ENCODE data around the gene STAG1.
"Not testable (repeated sequence)": the region's sequence is repeated elsewhere in the genome, so short reads cannot be mapped to it uniquely, and the experiment has no call there.

STAG1 gene

GRCh38 chr3:136675150-136675858 is 76.9 kb downstream of the STAG1 start:
- Histone ChIP-seq H3K4me1 (ENCODE audit: control insufficient read depth, insufficient read depth, low read length) (no peaks in the 10 kb centered on the region), H3K9ac (ENCODE audit: low read length in 2 of 2) (no peak overlapping the region), H3K36me3 (ENCODE audit: control insufficient read depth in 2 of 2, insufficient read depth in 2 of 2, low read length in 2 of 2) (no peaks in the 10 kb centered on the region), H3K4me3 (ENCODE audit: low read length in 2 of 2) (no peak overlapping the region), H3K27me3 (ENCODE audit: control insufficient read depth in 1 of 2, insufficient read depth in 2 of 2, low read length in 2 of 2) (no peaks in the 10 kb centered on the region), H3K27ac (ENCODE audit: low read length) (no peak overlapping the region), H3K9me3 (ENCODE audit: control insufficient read depth in 2 of 2, low read length in 2 of 2) (no peaks in the 10 kb centered on the region)

- no peak overlapping the region for H3K9ac ChIP-seq (ENCODE audit: low read length in 2 of 2)
- H3K36me3 ChIP-seq (ENCODE audit: control insufficient read depth in 2 of 2, insufficient read depth in 2 of 2, low read length in 2 of 2): no peaks in the 10 kb centered on the region
- H3K4me1 ChIP-seq (ENCODE audit: control insufficient read depth, insufficient read depth, low read length): no peaks in the 10 kb centered on the region
- H3K9me3 ChIP-seq (ENCODE audit: control insufficient read depth in 2 of 2, low read length in 2 of 2): no peaks in the 10 kb centered on the region
- no peaks in the 10 kb centered on the region for H3K27me3 ChIP-seq (ENCODE audit: control insufficient read depth in 1 of 2, insufficient read depth in 2 of 2, low read length in 2 of 2)
- no peak overlapping the region for H3K4me3 ChIP-seq (ENCODE audit: low read length in 2 of 2)
- H3K27ac ChIP-seq (ENCODE audit: low read length): no peak overlapping the region
Measured at GRCh38 chr3:136672457-136672856, 79.7 kb downstream of the STAG1 start.

DNA sequence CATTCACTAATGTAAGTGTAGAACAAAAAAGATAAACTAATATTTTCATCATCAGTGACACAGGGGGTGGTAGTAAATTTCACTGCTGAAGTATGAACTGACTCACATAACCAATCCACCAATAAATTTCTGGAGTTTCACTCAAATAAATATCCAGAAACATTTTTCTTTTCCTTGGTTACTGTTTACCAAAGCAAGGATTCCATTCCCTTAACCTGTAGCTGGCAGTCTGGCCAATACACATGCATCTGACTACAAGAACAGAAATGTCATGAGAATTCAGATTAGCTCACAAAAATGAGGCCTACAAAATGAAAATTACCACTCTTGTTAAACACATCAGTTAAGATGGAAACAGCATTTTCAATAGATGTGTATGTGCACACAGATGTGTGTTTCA is 80.3 kb downstream of the STAG1 start:
- no peaks in the 10 kb centered on the region for H3K36me3 ChIP-seq (ENCODE audit: control insufficient read depth in 2 of 2, insufficient read depth in 2 of 2, low read length in 2 of 2)
- no peak overlapping the region for H3K27ac ChIP-seq (ENCODE audit: low read length)
- H3K4me3 ChIP-seq (ENCODE audit: low read length in 2 of 2): no peak overlapping the region
- no peaks in the 10 kb centered on the region for H3K9me3 ChIP-seq (ENCODE audit: control insufficient read depth in 2 of 2, low read length in 2 of 2)
- H3K27me3 ChIP-seq (ENCODE audit: control insufficient read depth in 1 of 2, insufficient read depth in 2 of 2, low read length in 2 of 2): no peaks in the 10 kb centered on the region
- H3K4me1 ChIP-seq (ENCODE audit: control insufficient read depth, insufficient read depth, low read length): no peaks in the 10 kb centered on the region
- H3K9ac ChIP-seq (ENCODE audit: low read length in 2 of 2): no peak overlapping the region

- H3K9me3 ChIP-seq (ENCODE audit: control insufficient read depth in 2 of 2, low read length in 2 of 2): no peaks in the 10 kb centered on the region
- H3K9ac ChIP-seq (ENCODE audit: low read length in 2 of 2): no peak overlapping the region
- H3K36me3 ChIP-seq (ENCODE audit: control insufficient read depth in 2 of 2, insufficient read depth in 2 of 2, low read length in 2 of 2): no peaks in the 10 kb centered on the region
- H3K27me3 ChIP-seq (ENCODE audit: control insufficient read depth in 1 of 2, insufficient read depth in 2 of 2, low read length in 2 of 2): no peaks in the 10 kb centered on the region
- no peaks in the 10 kb centered on the region for H3K4me1 ChIP-seq (ENCODE audit: control insufficient read depth, insufficient read depth, low read length)
- no peak overlapping the region for H3K27ac ChIP-seq (ENCODE audit: low read length)
- no peak overlapping the region for H3K4me3 ChIP-seq (ENCODE audit: low read length in 2 of 2)
Measured at GRCh38 chr3:136670166-136670565, 82.0 kb downstream of the STAG1 start.

- H3K27ac ChIP-seq (ENCODE audit: low read length): no peak overlapping the region
- H3K27me3 ChIP-seq (ENCODE audit: control insufficient read depth in 1 of 2, insufficient read depth in 2 of 2, low read length in 2 of 2): no peaks in the 10 kb centered on the region
- H3K36me3 ChIP-seq (ENCODE audit: control insufficient read depth in 2 of 2, insufficient read depth in 2 of 2, low read length in 2 of 2): no peaks in the 10 kb centered on the region
- no peaks in the 10 kb centered on the region for H3K9me3 ChIP-seq (ENCODE audit: control insufficient read depth in 2 of 2, low read length in 2 of 2)
- no peaks in the 10 kb centered on the region for H3K4me1 ChIP-seq (ENCODE audit: control insufficient read depth, insufficient read depth, low read length)
- no peak overlapping the region for H3K9ac ChIP-seq (ENCODE audit: low read length in 2 of 2)
- no peak overlapping the region for H3K4me3 ChIP-seq (ENCODE audit: low read length in 2 of 2)
Measured at GRCh38 chr3:136667081-136667480, 85.1 kb downstream of the STAG1 start.

DNA sequence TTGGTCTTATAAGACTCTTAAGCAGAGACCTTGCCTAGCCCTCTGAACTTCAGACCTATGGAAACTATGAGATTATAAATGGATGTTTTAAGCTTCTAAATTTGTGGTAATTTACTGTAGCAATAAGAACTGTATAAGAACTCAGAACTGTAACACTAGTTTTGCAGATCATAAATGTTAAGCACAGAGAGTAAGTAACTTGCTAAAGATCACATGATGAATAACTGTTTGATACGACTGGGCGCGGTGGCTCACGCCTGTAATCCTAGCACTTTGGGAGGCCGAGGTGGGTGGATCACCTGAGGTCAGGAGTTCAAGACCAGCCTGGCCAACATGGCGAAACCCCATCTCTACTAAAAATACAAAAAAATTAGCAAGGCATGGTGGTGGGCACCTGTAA is 85.9 kb downstream of the STAG1 start:
- not testable (repeated sequence) for H3K27me3 ChIP-seq (ENCODE audit: control insufficient read depth in 1 of 2, insufficient read depth in 2 of 2, low read length in 2 of 2); H3K4me1 ChIP-seq (ENCODE audit: control insufficient read depth, insufficient read depth, low read length); H3K27ac ChIP-seq (ENCODE audit: low read length); H3K4me3 ChIP-seq (ENCODE audit: low read length in 2 of 2); H3K36me3 ChIP-seq (ENCODE audit: control insufficient read depth in 2 of 2, insufficient read depth in 2 of 2, low read length in 2 of 2); H3K9me3 ChIP-seq (ENCODE audit: control insufficient read depth in 2 of 2, low read length in 2 of 2); H3K9ac ChIP-seq (ENCODE audit: low read length in 2 of 2)

DNA sequence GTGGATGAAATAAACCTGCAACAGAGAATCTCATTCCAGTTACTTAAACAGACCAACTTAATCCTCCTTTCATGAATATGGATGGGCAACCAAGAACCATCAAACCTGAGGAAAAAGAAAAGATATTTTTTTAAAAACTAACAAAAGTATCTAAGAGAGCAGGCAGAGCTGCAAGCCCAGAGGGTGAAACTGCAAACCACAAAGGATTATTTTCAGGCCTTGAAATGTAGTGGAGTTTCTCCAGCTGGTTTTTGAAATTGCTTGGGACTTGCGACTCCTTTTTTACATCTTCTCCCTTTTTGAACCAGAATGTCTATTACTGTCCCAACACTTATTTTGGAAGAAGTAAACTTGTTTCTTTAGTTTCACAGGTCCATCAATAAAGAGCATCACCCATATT is 87.4 kb downstream of the STAG1 start:
- H3K9me3 ChIP-seq (ENCODE audit: control insufficient read depth in 2 of 2, low read length in 2 of 2): no peaks in the 10 kb centered on the region
- no peaks in the 10 kb centered on the region for H3K36me3 ChIP-seq (ENCODE audit: control insufficient read depth in 2 of 2, insufficient read depth in 2 of 2, low read length in 2 of 2)
- no peak overlapping the region for H3K9ac ChIP-seq (ENCODE audit: low read length in 2 of 2)
- H3K27me3 ChIP-seq (ENCODE audit: control insufficient read depth in 1 of 2, insufficient read depth in 2 of 2, low read length in 2 of 2): no peaks in the 10 kb centered on the region
- no peak overlapping the region for H3K27ac ChIP-seq (ENCODE audit: low read length)
- no peaks in the 10 kb centered on the region for H3K4me1 ChIP-seq (ENCODE audit: control insufficient read depth, insufficient read depth, low read length)
- no peak overlapping the region for H3K4me3 ChIP-seq (ENCODE audit: low read length in 2 of 2)

GRCh38 chr3:136661282-136661681 is 90.9 kb downstream of the STAG1 start:
- H3K9ac ChIP-seq (ENCODE audit: low read length in 2 of 2): no peak overlapping the region
- no peaks in the 10 kb centered on the region for H3K27me3 ChIP-seq (ENCODE audit: control insufficient read depth in 1 of 2, insufficient read depth in 2 of 2, low read length in 2 of 2)
- H3K27ac ChIP-seq (ENCODE audit: low read length): no peak overlapping the region
- H3K36me3 ChIP-seq (ENCODE audit: control insufficient read depth in 2 of 2, insufficient read depth in 2 of 2, low read length in 2 of 2): no peaks in the 10 kb centered on the region
- no peaks in the 10 kb centered on the region for H3K4me1 ChIP-seq (ENCODE audit: control insufficient read depth, insufficient read depth, low read length)
- no peak overlapping the region for H3K4me3 ChIP-seq (ENCODE audit: low read length in 2 of 2)
- no peaks in the 10 kb centered on the region for H3K9me3 ChIP-seq (ENCODE audit: control insufficient read depth in 2 of 2, low read length in 2 of 2)

DNA sequence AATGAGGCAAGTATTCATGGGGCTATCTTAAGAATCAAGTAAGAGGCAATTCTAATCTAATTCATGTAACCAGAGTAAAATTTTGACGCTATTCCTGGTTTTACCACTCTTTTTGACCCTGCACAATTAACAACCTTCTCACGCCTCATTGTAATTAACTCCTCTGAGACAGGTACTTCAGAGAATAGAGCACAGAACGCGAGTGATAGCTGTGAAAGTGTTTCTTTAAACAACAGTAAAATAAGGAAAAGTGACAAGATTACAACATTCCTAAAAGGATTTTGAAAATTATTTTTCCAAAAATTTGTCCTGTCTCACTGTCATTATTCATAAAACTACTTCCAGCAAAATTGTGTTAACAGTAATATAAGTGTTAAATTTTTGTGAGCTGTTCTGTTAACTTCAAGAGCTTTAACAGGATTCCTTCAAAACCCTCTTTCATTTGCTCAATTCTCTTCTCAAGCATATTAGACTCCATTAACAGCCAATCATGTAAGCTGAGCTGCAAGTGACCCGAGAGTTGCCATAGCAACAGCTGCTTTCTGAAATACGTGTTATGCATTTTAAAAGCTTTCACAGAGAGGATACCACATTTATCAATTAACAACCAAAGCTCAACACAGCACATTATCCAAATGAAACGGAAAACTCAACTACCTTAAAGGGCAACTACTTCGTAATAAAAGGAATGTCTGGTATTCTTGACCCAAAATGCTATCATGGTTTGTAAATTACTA is 93.1 kb downstream of the STAG1 start:
- H3K4me1 ChIP-seq (ENCODE audit: control insufficient read depth, insufficient read depth, low read length): no peaks in the 10 kb centered on the region
- no peak overlapping the region for H3K9ac ChIP-seq (ENCODE audit: low read length in 2 of 2)
- H3K9me3 ChIP-seq (ENCODE audit: control insufficient read depth in 2 of 2, low read length in 2 of 2): peaks cover 0 to 4% of the 10 kb centered on the region in 2 donors
- H3K27me3 ChIP-seq (ENCODE audit: control insufficient read depth in 1 of 2, insufficient read depth in 2 of 2, low read length in 2 of 2): no peaks in the 10 kb centered on the region
- no peaks in the 10 kb centered on the region for H3K36me3 ChIP-seq (ENCODE audit: control insufficient read depth in 2 of 2, insufficient read depth in 2 of 2, low read length in 2 of 2)
- H3K27ac ChIP-seq (ENCODE audit: low read length): no peak overlapping the region
- H3K4me3 ChIP-seq (ENCODE audit: low read length in 2 of 2): no peak overlapping the region

DNA sequence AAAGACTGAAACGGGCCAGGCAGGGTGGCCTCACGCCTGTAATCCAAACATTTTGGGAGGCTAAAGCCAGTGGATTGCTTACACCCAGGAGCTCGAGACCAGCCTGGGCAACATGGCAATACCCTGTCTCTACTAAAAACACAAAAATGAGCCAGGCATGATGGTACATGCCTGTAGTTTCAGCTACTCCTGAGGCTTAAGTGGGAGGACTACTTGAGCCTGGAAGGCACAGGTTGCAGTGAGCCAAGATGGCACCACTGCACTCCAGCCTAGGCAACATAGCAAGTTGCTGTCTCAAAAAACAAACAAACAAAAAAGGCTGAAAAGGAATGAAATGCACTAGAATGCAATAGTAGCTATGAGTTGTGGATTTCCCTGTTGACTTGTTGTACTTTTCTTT is 94.7 kb downstream of the STAG1 start:
- H3K36me3 ChIP-seq (ENCODE audit: control insufficient read depth in 2 of 2, insufficient read depth in 2 of 2, low read length in 2 of 2): no peaks in the 10 kb centered on the region
- no peaks in the 10 kb centered on the region for H3K4me1 ChIP-seq (ENCODE audit: control insufficient read depth, insufficient read depth, low read length)
- no peak overlapping the region for H3K4me3 ChIP-seq (ENCODE audit: low read length in 2 of 2)
- peaks cover 0 to 10% of the 10 kb centered on the region in 2 donors for H3K9me3 ChIP-seq (ENCODE audit: control insufficient read depth in 2 of 2, low read length in 2 of 2)
- no peak overlapping the region for H3K9ac ChIP-seq (ENCODE audit: low read length in 2 of 2)
- H3K27me3 ChIP-seq (ENCODE audit: control insufficient read depth in 1 of 2, insufficient read depth in 2 of 2, low read length in 2 of 2): no peaks in the 10 kb centered on the region
- H3K27ac ChIP-seq (ENCODE audit: low read length): no peak overlapping the region

DNA sequence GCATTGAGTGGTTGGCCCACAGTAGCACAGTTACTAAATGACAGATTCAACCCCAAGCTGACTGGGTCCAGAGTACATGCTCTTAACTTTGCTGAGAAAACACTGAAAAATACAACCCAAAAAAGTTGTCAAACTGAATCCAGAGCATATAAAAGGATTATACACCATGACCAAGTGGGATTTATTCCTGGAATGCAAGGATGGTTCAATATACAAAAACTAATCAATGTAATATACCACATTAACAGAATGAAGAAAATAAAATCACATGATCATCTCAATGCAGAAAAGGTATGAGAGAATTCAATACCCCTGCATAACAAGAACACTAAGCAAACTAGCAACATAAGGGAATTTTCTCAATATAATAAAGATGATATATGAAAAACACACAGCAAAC is 98.5 kb downstream of the STAG1 start:
- H3K27ac ChIP-seq (ENCODE audit: low read length): no peak overlapping the region
- H3K4me3 ChIP-seq (ENCODE audit: low read length in 2 of 2): no peak overlapping the region
- H3K27me3 ChIP-seq (ENCODE audit: control insufficient read depth in 1 of 2, insufficient read depth in 2 of 2, low read length in 2 of 2): no peaks in the 10 kb centered on the region
- no peak overlapping the region for H3K9ac ChIP-seq (ENCODE audit: low read length in 2 of 2)
- no peaks in the 10 kb centered on the region for H3K4me1 ChIP-seq (ENCODE audit: control insufficient read depth, insufficient read depth, low read length)
- no peaks in the 10 kb centered on the region for H3K36me3 ChIP-seq (ENCODE audit: control insufficient read depth in 2 of 2, insufficient read depth in 2 of 2, low read length in 2 of 2)
- H3K9me3 ChIP-seq (ENCODE audit: control insufficient read depth in 2 of 2, low read length in 2 of 2): peaks cover 0 to 10% of the 10 kb centered on the region in 2 donors
